ENCODE measurements around the gene RNU5B-1. TPM values are rescaled to one million over a fixed set of nuclear protein-coding genes. Genes with fewer than 3 reads are reported as not detected.
A peak's percentile ranks its signal among the peaks of the same experiment; 100 is the strongest.

RNU5B-1 gene
- total RNA-seq, 1 donor from 2014 or later, result not detected

DNA sequence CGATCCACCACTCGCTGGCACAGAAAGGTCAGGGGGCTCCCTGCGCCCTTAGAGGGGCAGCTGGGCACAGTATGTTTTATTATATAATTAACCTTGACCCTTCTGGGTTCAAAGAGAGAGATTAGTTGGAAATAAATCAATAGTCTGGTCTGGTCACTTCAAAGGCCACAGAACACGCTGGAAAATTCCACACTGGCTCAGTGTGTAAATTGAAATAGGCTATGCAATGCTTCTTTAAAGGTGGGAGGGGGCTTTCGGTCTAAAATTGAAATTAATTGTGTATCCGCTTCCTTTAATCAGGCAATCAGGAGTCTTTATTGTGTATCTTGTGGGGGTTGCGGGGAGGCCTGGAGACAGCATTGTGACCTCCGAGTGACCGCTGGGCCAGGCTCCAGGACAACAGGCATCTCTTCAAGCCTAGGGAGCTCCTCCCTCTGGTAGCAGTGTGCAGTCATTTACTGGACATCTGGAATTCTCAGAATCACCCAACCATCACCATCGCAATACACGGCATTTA is 8.0 kb downstream of the RNU5B-1 start:
- no peaks in the 10 kb centered on the region for H3K36me3 Mint-ChIP-seq
- Histone ChIP-seq H4K20me1 (ENCODE audit: low read depth) (no peaks in the 10 kb centered on the region), H3K4me2 (peak overlapping the region; percentile 6), H3K9me3 (ENCODE audit: low read depth) (no peaks in the 10 kb centered on the region), H3K4me3 (no peak overlapping the region), H3K27me3 (no peaks in the 10 kb centered on the region), H3K36me3 (no peaks in the 10 kb centered on the region), H3K9ac (no peak overlapping the region), H3F3A (ENCODE audit: low read depth) (peaks cover 14% of the 10 kb centered on the region), H3K27ac (no peak overlapping the region), H3K4me1 (peaks cover 12% of the 10 kb centered on the region), H3K79me2 (ENCODE audit: low read depth) (no peaks in the 10 kb centered on the region), H2AFZ (replicated peaks) (no peak overlapping the region)
- no peak for DNase-seq (ENCODE audit: low spot score)
- peaks cover 4% of the 10 kb centered on the region for H3K27me3 Mint-ChIP-seq (ENCODE audit: insufficient read depth, low read depth)
- peak overlapping the region; percentile 95 for H3K27ac Mint-ChIP-seq
- no peak for TF ChIP-seq EZH2 (IDR thresholded peaks at IDR 0.05)
- TF ChIP-seq, protein P1, sequence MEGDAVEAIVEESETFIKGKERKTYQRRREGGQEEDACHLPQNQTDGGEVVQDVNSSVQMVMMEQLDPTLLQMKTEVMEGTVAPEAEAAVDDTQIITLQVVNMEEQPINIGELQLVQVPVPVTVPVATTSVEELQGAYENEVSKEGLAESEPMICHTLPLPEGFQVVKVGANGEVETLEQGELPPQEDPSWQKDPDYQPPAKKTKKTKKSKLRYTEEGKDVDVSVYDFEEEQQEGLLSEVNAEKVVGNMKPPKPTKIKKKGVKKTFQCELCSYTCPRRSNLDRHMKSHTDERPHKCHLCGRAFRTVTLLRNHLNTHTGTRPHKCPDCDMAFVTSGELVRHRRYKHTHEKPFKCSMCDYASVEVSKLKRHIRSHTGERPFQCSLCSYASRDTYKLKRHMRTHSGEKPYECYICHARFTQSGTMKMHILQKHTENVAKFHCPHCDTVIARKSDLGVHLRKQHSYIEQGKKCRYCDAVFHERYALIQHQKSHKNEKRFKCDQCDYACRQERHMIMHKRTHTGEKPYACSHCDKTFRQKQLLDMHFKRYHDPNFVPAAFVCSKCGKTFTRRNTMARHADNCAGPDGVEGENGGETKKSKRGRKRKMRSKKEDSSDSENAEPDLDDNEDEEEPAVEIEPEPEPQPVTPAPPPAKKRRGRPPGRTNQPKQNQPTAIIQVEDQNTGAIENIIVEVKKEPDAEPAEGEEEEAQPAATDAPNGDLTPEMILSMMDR (IDR thresholded peaks at IDR 0.05), result no peak
- TF ChIP-seq EZH2phosphoT487 (IDR thresholded peaks at IDR 0.05), result no peak
- peak overlapping the region; percentile 64 for H3K4me3 Mint-ChIP-seq
- no peaks in the 10 kb centered on the region for H3K9me3 Mint-ChIP-seq
- H3K4me1 Mint-ChIP-seq, result peaks cover 34% of the 10 kb centered on the region

DNA sequence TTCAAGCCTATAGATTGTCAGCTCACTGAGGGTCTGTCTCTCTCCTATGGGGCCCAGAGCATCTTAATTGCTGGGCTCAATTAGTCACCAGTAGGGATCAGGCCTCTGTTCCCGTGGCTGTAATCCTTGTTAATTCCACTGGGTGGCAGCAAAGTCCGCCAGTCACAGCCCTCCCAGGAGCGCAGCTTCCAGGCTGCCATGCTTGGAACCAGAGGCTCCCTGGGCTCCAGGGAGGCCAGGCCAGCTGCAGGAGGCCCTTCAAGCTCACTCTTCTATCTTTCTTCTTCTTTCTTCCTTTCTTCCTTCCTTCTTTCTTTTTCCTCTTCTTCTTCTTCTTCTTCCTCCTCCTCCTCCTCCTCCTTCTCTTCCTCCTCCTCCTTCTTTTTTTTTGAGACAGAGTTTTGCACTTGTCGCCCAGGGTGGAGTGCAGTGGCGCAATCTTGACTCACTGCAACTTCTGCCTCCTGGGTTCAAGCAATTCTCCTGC is 14.4 kb downstream of the RNU5B-1 start:
- Mint-ChIP-seq H3K36me3 (no peaks in the 10 kb centered on the region), H3K4me3 (no peak overlapping the region), H3K4me1 (peaks cover 28% of the 10 kb centered on the region), H3K9me3 (no peaks in the 10 kb centered on the region), H3K27me3 (ENCODE audit: insufficient read depth, low read depth) (peaks cover 11% of the 10 kb centered on the region), H3K27ac (no peak overlapping the region)
- no peak overlapping the region for H3K4me2 ChIP-seq
- no peak overlapping the region for H3K4me3 ChIP-seq
- no peaks in the 10 kb centered on the region for H3K36me3 ChIP-seq
- H3K9me3 ChIP-seq (ENCODE audit: low read depth), result no peaks in the 10 kb centered on the region
- H3K27ac ChIP-seq, result no peak overlapping the region
- H2AFZ ChIP-seq (replicated peaks), result no peak overlapping the region
- peak; percentile 88 for DNase-seq (ENCODE audit: low spot score)
- peaks cover 12% of the 10 kb centered on the region for H3F3A ChIP-seq (ENCODE audit: low read depth)
- no peaks in the 10 kb centered on the region for H3K79me2 ChIP-seq (ENCODE audit: low read depth)
- TF ChIP-seq EZH2 (IDR thresholded peaks at IDR 0.05) (no peak), EZH2phosphoT487 (IDR thresholded peaks at IDR 0.05) (no peak)
- TF ChIP-seq, protein P1 (IDR thresholded peaks at IDR 0.05), result peak; percentile 91
- no peaks in the 10 kb centered on the region for H3K27me3 ChIP-seq
- no peaks in the 10 kb centered on the region for H4K20me1 ChIP-seq (ENCODE audit: low read depth)
- H3K4me1 ChIP-seq, result peaks cover 9% of the 10 kb centered on the region
- H3K9ac ChIP-seq, result no peak overlapping the region

DNA sequence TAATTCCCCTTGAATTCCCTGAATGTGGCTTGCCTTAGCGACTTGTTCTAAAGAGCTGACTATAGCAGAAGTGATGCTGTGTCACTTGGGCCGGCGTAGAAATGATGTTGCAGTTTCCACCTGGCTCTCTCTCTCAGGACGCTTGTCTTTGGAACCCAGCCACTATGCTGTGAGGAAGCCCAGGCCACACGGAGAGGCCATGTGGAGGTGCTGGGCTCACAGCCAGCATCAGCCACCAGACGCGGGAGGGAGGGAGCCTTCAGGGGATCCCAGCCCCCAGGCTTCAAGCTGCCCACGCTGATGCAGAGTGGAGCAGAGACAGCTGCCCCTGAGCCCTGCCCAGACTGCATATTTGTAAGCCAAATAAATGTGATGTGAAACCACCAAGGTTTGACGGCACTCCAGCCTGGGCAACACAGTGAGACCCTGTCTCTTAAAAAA is 18.6 kb downstream of the RNU5B-1 start:
- Histone ChIP-seq H3K79me2 (ENCODE audit: low read depth) (no peaks in the 10 kb centered on the region), H3K9ac (no peak overlapping the region), H3K27me3 (no peaks in the 10 kb centered on the region), H3K4me1 (peaks cover 17% of the 10 kb centered on the region), H3K4me2 (no peak overlapping the region), H3K27ac (no peak overlapping the region), H3K4me3 (no peak overlapping the region), H4K20me1 (ENCODE audit: low read depth) (peaks cover 4% of the 10 kb centered on the region), H3K36me3 (no peaks in the 10 kb centered on the region), H3K9me3 (ENCODE audit: low read depth) (no peaks in the 10 kb centered on the region), H3F3A (ENCODE audit: low read depth) (peaks cover 32% of the 10 kb centered on the region), H2AFZ (replicated peaks) (no peak overlapping the region)
- peak; percentile 62 for DNase-seq (ENCODE audit: low spot score)
- Mint-ChIP-seq H3K27me3 (ENCODE audit: insufficient read depth, low read depth) (peaks cover 9% of the 10 kb centered on the region), H3K27ac (peak overlapping the region; percentile 87), H3K9me3 (no peaks in the 10 kb centered on the region), H3K36me3 (peaks cover 2% of the 10 kb centered on the region), H3K4me3 (no peak overlapping the region), H3K4me1 (peaks cover 44% of the 10 kb centered on the region)
- TF ChIP-seq, protein P1 (IDR thresholded peaks at IDR 0.05), result no peak
- TF ChIP-seq EZH2phosphoT487 (IDR thresholded peaks at IDR 0.05) (no peak), EZH2 (IDR thresholded peaks at IDR 0.05) (no peak)

Data from neural progenitor cell (in vitro differentiated cells).